ENCODE results near the gene BTBD2.

DNA sequence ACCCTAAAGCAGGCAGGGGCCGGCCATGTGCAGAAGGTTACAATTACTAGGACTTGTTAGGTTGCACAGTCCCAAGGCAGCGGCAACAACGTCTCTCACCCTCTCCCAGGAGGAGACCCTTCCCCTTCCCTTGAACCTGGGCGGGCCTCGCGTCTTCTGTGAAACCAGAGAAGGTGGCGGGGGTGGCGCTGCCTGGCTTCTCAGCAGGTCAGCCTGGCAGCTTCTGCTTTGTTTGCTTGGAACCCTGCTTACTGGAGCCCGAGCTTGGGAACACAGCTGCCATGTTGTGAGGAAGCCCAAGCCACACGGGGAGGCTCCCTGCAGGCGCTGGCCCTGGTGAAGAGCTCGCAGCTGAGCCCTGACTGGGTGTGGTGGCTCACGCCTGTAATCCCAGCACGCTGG, 20.1 kb upstream of the BTBD2 start:
- TF ChIP-seq, protein P1, sequence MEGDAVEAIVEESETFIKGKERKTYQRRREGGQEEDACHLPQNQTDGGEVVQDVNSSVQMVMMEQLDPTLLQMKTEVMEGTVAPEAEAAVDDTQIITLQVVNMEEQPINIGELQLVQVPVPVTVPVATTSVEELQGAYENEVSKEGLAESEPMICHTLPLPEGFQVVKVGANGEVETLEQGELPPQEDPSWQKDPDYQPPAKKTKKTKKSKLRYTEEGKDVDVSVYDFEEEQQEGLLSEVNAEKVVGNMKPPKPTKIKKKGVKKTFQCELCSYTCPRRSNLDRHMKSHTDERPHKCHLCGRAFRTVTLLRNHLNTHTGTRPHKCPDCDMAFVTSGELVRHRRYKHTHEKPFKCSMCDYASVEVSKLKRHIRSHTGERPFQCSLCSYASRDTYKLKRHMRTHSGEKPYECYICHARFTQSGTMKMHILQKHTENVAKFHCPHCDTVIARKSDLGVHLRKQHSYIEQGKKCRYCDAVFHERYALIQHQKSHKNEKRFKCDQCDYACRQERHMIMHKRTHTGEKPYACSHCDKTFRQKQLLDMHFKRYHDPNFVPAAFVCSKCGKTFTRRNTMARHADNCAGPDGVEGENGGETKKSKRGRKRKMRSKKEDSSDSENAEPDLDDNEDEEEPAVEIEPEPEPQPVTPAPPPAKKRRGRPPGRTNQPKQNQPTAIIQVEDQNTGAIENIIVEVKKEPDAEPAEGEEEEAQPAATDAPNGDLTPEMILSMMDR (IDR thresholded peaks at IDR 0.05), result no peak
- no peak for TF ChIP-seq POLR2A (IDR thresholded peaks at IDR 0.05)
